HL-60 (cell line): ENCODE results near the gene PRR20G.

Source experiments
- DNase-seq, 2 experiments: peaks; one replicate each; pipeline ENCODE4 v3.0.0-alpha.2; 2010 to 2020; ENCODE audit warnings: low read depth in 1 of 2, low spot score in 1 of 2
- H3K27ac ChIP-seq: fragments of 250-450 bp; sonication (Bioruptor Pico); replicated peaks from 2 replicates; pipeline ENCODE4 v1.5.1; 2020; ENCODE audit warnings: mild to moderate bottlenecking, moderate library complexity
- H3K27me3 ChIP-seq: fragments of 250-450 bp; sonication (Bioruptor Pico); 2 replicates; pipeline ENCODE4 v1.5.1; 2021; ENCODE audit warnings: mild to moderate bottlenecking, moderate library complexity; ENCODE audit not compliant: insufficient read depth, poor library complexity, severe bottlenecking
- H3K4me3 ChIP-seq: replicated peaks from 2 replicates; pipeline ENCODE4 v1.5.1; 2011; ENCODE audit warnings: mild to moderate bottlenecking, control low read depth, low read length; ENCODE audit not compliant: insufficient read depth
- CTCF ChIP-seq: IDR thresholded peaks from one replicate; pipeline ENCODE4 v1.5.1; 2011; ENCODE audit warnings: low read length, control low read depth, inconsistent platforms; ENCODE audit not compliant: insufficient read depth
- GABPA ChIP-seq: IDR thresholded peaks from 2 replicates; pipeline ENCODE4 v1.6.1; 2012; ENCODE audit warnings: low read depth
- POLR2AphosphoS5 ChIP-seq: IDR thresholded peaks from 2 replicates; pipeline ENCODE4 v1.6.1; 2012; ENCODE audit warnings: low read depth
- REST ChIP-seq: IDR thresholded peaks from 2 replicates; pipeline ENCODE4 v1.6.1; 2012; ENCODE audit warnings: low read depth; ENCODE audit not compliant: insufficient replicate concordance
- SPI1 ChIP-seq: IDR thresholded peaks from 2 replicates; pipeline ENCODE4 v1.6.1; 2012; ENCODE audit warnings: low read depth, mild to moderate bottlenecking, borderline replicate concordance

Gene PRR20G

GRCh38 chr3:127306361-127307111 is 18.7 kb upstream of the PRR20G start:
- no peak for TF ChIP-seq POLR2AphosphoS5
- TF ChIP-seq GABPA, result no peak
- no peak overlapping the region for H3K27ac ChIP-seq
- H3K4me3 ChIP-seq, result no peak overlapping the region
- H3K27me3 ChIP-seq, result no peaks in the 10 kb centered on the region
- DNase-seq, result no peak

GRCh38 chr3:127305499-127306060 is 17.7 kb upstream of the PRR20G start:
- no peak for TF ChIP-seq REST
- no peak for TF ChIP-seq SPI1
- TF ChIP-seq CTCF, result no peak
- no peak for TF ChIP-seq GABPA
- TF ChIP-seq POLR2AphosphoS5, result no peak
- no peak for DNase-seq
- Histone ChIP-seq H3K27me3 (no peaks in the 10 kb centered on the region), H3K4me3 (no peak overlapping the region), H3K27ac (no peak overlapping the region)

DNA sequence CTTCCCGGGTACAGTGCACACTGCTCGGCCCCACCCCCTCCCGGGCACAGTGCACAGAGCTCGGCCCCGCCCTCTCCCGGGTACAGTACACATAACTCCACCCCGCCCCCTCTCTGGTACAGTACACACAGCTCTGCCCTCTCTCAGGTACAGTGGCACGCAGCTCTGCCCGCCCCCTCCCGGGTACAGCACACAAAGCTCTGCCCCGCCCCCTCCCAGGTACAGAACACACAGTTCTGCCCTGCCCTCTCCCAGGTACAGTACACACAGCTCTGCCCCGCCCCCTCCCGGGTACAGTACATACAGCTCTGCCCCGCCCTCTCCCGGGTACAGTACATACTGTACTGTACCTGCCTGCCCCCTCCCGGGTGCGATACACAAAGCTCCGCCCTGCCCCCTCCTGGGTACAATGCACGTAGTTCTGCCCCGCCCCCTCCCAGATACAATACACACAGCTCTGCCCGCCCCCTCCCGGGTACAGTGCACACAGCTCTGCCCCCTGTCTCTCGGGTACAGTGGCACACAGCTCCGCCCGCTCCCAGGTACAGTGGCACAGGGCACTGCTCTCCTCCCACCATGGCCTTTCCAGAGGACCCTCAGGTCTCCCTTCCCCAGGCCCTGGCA is 16.4 kb upstream of the PRR20G start:
- no peak for TF ChIP-seq GABPA
- TF ChIP-seq REST, result no peak
- TF ChIP-seq SPI1, result no peak
- TF ChIP-seq POLR2AphosphoS5, result no peak
- DNase-seq, result no peak
- no peaks in the 10 kb centered on the region for H3K27me3 ChIP-seq
- no peak overlapping the region for H3K27ac ChIP-seq
- H3K4me3 ChIP-seq, result no peak overlapping the region

DNA sequence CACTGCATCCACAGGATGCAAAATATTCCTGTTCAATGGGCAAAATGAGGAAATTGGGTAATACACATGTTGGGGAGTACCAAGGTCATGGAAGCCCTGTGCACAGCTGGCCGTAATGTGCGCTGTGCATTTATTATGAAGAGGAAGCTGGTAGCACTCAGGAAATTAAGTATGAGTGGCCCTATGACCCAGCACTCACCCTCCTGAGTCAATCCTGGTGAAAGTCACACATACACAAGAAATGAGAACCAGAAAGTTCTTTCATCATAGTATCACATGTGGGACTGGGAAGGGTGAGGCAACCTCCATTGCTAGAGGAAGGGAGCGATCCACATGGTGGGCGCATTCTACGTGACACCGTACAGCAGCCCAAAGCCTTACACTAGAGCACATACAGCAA is 11.4 kb upstream of the PRR20G start:
- Histone ChIP-seq H3K27me3 (no peaks in the 10 kb centered on the region), H3K27ac (no peak overlapping the region), H3K4me3 (no peak overlapping the region)
- TF ChIP-seq POLR2AphosphoS5, result no peak
- TF ChIP-seq GABPA, result no peak
- TF ChIP-seq CTCF, result no peak
- TF ChIP-seq REST, result no peak
- TF ChIP-seq SPI1, result no peak
- peak; percentile 54 to 70 for DNase-seq
